Urinary bladder (tissue), 4 donors: ENCODE data around the gene ERG. TPM values are rescaled to one million over a fixed set of nuclear protein-coding genes. Genes with fewer than 3 reads are reported as not detected.

Experiments used
- DNase-seq: peaks from one replicate; pipeline ENCODE4 v3.0.0-alpha.2; 2015; ENCODE audit errors: extremely low spot score
- H3K27ac ChIP-seq: one replicate; pipeline ENCODE4 v1.5.1; 2013; ENCODE audit warnings: low read depth, mild to moderate bottlenecking, moderate library complexity
- H3K36me3 ChIP-seq: one replicate; pipeline ENCODE4 v1.6.1; 2013; ENCODE audit warnings: mild to moderate bottlenecking, moderate library complexity; ENCODE audit not compliant: insufficient read depth
- H3K4me1 ChIP-seq: one replicate; pipeline ENCODE4 v1.6.1; 2013; ENCODE audit warnings: mild to moderate bottlenecking, moderate library complexity; ENCODE audit not compliant: insufficient read depth
- H3K4me3 ChIP-seq: one replicate; pipeline ENCODE4 v1.5.1; 2013; ENCODE audit warnings: low read depth, low read length
- WGBS: extraction: QIAGEN DNeasy Blood & Tissue Kit; methylation state at CpG from one replicate; pipeline ENCODE4 v1.1.7; 2013; 5-methylcytosine and 5-hydroxymethylcytosine counted together
- polyA plus RNA-seq: library from polyadenylated mRNA; stranded (reverse); fragments of 200-250 nt; gene quantifications from one replicate; pipeline ENCODE4 v1.2.3, GENCODE V29; 2013
- total RNA-seq: library from RNA; depleted of rRNA; stranded (reverse); fragments of >200 nt; gene quantifications from one replicate; pipeline ENCODE4 v1.2.3, GENCODE V29; 2014
- donor health status: healthy with polysubstance abuse.
- donor health status: healthy.

Gene ERG
- total and polyA plus RNA-seq, 2 donors: 13.5 to 17.1 TPM

- Histone ChIP-seq H3K4me3 (no peak overlapping the region), H3K36me3 (no peaks in the 10 kb centered on the region), H3K27ac (no peak overlapping the region), H3K4me1 (no peaks in the 10 kb centered on the region)
- whole genome bisulfite sequencing: 91% methylated on average over 1 of the region's 1 CpG
- DNase-seq: no peak
These were observed 12.9 kb upstream of the ERG start for GRCh38 chr21:38511198-38511597.

GRCh38 chr21:38507374-38507942 is 9.2 kb upstream of the ERG start:
- no peak overlapping the region for H3K27ac ChIP-seq
- DNase-seq: no peak
- no peaks in the 10 kb centered on the region for H3K36me3 ChIP-seq
- H3K4me1 ChIP-seq: no peaks in the 10 kb centered on the region
- WGBS: 84% methylated on average over 4 of the region's 4 CpGs
- H3K4me3 ChIP-seq: no peak overlapping the region

GRCh38 chr21:38506661-38507281 is 8.5 kb upstream of the ERG start:
- 71% methylated on average over 24 of the region's 24 CpGs for WGBS
- DNase-seq: no peak
- H3K36me3 ChIP-seq: no peaks in the 10 kb centered on the region
- H3K4me3 ChIP-seq: no peak overlapping the region
- H3K27ac ChIP-seq: no peak overlapping the region
- H3K4me1 ChIP-seq: no peaks in the 10 kb centered on the region

- WGBS: 43% methylated on average over 9 of the region's 9 CpGs
These were observed 7.6 kb upstream of the ERG start for GRCh38 chr21:38505654-38506523.

GRCh38 chr21:38504066-38504465 is 5.8 kb upstream of the ERG start:
- WGBS: 75% methylated on average over 2 of the region's 2 CpGs
- Histone ChIP-seq H3K27ac (no peak overlapping the region), H3K36me3 (no peaks in the 10 kb centered on the region), H3K4me1 (no peaks in the 10 kb centered on the region), H3K4me3 (peak overlapping the region; percentile 17)
- DNase-seq: no peak

More at GRCh38 chr21:38505654-38506523, 7.6 kb upstream of the ERG start:
- Histone ChIP-seq H3K4me1 (no peaks in the 10 kb centered on the region), H3K4me3 (no peak overlapping the region), H3K36me3 (no peaks in the 10 kb centered on the region), H3K27ac (no peak overlapping the region)
- peak; percentile 67 for DNase-seq

GRCh38 chr21:38503583-38503982 is 5.3 kb upstream of the ERG start:
- no peaks in the 10 kb centered on the region for H3K36me3 ChIP-seq
- no peak overlapping the region for H3K4me3 ChIP-seq
- 22% methylated on average over 10 of the region's 10 CpGs for WGBS
- no peaks in the 10 kb centered on the region for H3K4me1 ChIP-seq
- H3K27ac ChIP-seq: no peak overlapping the region
- no peak for DNase-seq

GRCh38 chr21:38500073-38500472 is 1.8 kb upstream of the ERG start:
- Histone ChIP-seq H3K36me3 (no peaks in the 10 kb centered on the region), H3K27ac (no peak overlapping the region), H3K4me1 (no peaks in the 10 kb centered on the region), H3K4me3 (no peak overlapping the region)
- WGBS: 81% methylated on average over 6 of the region's 6 CpGs
- DNase-seq: no peak

GRCh38 chr21:38499296-38499695 is 1.0 kb upstream of the ERG start:
- H3K27ac ChIP-seq: no peak overlapping the region
- H3K36me3 ChIP-seq: no peaks in the 10 kb centered on the region
- no peak for DNase-seq
- H3K4me3 ChIP-seq: no peak overlapping the region
- no peaks in the 10 kb centered on the region for H3K4me1 ChIP-seq
- 72% methylated on average over 6 of the region's 6 CpGs for WGBS

- no peaks in the 10 kb centered on the region for H3K4me1 ChIP-seq
- H3K4me3 ChIP-seq: no peak overlapping the region
- no peak overlapping the region for H3K27ac ChIP-seq
- DNase-seq: no peak
- H3K36me3 ChIP-seq: no peaks in the 10 kb centered on the region
- 71% methylated on average over 3 of the region's 3 CpGs for WGBS
These were observed 2.1 kb downstream of the ERG start for GRCh38 chr21:38496224-38496623.

GRCh38 chr21:38495696-38496095 is 2.6 kb downstream of the ERG start:
- Histone ChIP-seq H3K27ac (no peak overlapping the region), H3K4me3 (peak overlapping the region; percentile 7), H3K4me1 (no peaks in the 10 kb centered on the region), H3K36me3 (no peaks in the 10 kb centered on the region)
- 51% methylated on average over 2 of the region's 2 CpGs for WGBS
- DNase-seq: no peak

GRCh38 chr21:38495242-38495641 is 3.0 kb downstream of the ERG start:
- no peak overlapping the region for H3K27ac ChIP-seq
- 73% methylated on average over 5 of the region's 5 CpGs for WGBS
- no peaks in the 10 kb centered on the region for H3K36me3 ChIP-seq
- H3K4me1 ChIP-seq: no peaks in the 10 kb centered on the region
- peak overlapping the region; percentile 7 for H3K4me3 ChIP-seq
- DNase-seq: no peak

GRCh38 chr21:38494703-38495102 is 3.6 kb downstream of the ERG start:
- no peaks in the 10 kb centered on the region for H3K4me1 ChIP-seq
- no peak for DNase-seq
- H3K36me3 ChIP-seq: no peaks in the 10 kb centered on the region
- H3K27ac ChIP-seq: no peak overlapping the region
- H3K4me3 ChIP-seq: no peak overlapping the region
- WGBS: 69% methylated on average over 6 of the region's 6 CpGs

GRCh38 chr21:38494251-38494642 is 4.0 kb downstream of the ERG start:
- Histone ChIP-seq H3K4me1 (no peaks in the 10 kb centered on the region), H3K27ac (no peak overlapping the region), H3K4me3 (no peak overlapping the region), H3K36me3 (no peaks in the 10 kb centered on the region)
- DNase-seq: no peak
- WGBS: 67% methylated on average over 4 of the region's 4 CpGs
